ENCODE measurements around the gene PARP9. TPM values are rescaled to one million over a fixed set of nuclear protein-coding genes. Genes with fewer than 3 reads are reported as not detected.

The PARP9 gene
- total and polyA plus RNA-seq, 2 of the 13 experiments (the other 11 are each of a cell fraction or from before 2014, with no cell fraction given), result 6.5 to 10.6 TPM

DNA sequence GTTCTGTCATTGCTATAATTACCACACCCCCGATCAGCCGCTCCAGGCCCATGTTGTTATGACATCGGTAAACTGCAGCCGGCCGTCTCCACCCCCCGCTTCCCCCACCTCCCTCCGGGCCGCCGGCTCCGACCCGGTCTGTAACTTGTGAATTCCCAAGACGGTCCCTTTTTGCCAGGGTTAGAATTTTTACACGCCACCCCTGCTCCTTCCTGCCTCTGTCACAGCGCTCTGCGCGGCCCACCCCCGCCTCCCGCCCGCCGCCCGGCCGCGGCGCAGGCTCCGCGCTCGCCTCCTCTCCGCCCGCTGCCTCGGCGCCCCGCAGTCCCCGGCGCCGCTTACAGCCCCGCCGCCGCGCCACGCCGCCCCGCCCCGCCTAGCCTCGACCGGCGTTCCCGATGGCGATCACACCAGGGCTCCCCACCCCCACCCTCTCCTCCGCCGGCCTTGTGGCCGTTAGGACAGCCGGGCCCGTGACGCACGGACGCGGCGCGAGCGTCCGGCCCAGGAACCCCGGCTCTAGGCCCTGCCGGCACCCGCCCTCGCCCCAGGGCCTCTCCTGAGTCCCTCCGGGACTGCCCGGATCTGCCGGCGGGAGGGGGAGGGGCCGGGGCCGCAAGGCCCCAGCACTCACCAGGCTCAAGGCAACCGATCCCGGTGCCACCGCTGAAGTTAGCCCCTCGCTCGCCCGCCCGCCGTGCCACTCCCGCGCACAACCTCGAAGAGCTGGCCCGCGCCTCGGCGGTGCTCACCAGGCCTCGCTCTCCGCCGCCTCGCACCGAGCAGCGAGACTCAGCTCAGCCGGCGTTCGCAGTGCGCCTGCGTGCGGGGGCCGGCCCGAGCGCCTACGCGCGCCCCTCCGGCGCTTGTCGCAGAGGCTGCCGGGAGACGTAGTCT, 49.7 kb downstream of the PARP9 start, which contains the start of gene KPNA1 (continued):
- TF ChIP-seq ZNF530 (CRISPR knock-in tag; IDR thresholded peaks at IDR 0.05; ENCODE audit: low read depth), result peak; percentile 26; the same call in 1 of the 2 replicates
- no peak for TF ChIP-seq ELF4 (CRISPR knock-in tag; IDR thresholded peaks at IDR 0.05; ENCODE audit: borderline replicate concordance)
- TF ChIP-seq, protein P1, sequence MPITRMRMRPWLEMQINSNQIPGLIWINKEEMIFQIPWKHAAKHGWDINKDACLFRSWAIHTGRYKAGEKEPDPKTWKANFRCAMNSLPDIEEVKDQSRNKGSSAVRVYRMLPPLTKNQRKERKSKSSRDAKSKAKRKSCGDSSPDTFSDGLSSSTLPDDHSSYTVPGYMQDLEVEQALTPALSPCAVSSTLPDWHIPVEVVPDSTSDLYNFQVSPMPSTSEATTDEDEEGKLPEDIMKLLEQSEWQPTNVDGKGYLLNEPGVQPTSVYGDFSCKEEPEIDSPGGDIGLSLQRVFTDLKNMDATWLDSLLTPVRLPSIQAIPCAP (CRISPR knock-in tag; IDR thresholded peaks at IDR 0.05; ENCODE audit: low read depth), result no peak
- peak; percentile 44; the same call in 1 of the 2 replicates for TF ChIP-seq SALL2 (CRISPR knock-in tag; IDR thresholded peaks at IDR 0.05)
- no peak for TF ChIP-seq DNMT1 (CRISPR knock-in tag; IDR thresholded peaks at IDR 0.05)
- TF ChIP-seq MTA1 (CRISPR knock-in tag; IDR thresholded peaks at IDR 0.05; ENCODE audit: borderline replicate concordance), result peak; percentile 67; the same call in 1 of the 2 replicates
- TF ChIP-seq, protein P2, sequence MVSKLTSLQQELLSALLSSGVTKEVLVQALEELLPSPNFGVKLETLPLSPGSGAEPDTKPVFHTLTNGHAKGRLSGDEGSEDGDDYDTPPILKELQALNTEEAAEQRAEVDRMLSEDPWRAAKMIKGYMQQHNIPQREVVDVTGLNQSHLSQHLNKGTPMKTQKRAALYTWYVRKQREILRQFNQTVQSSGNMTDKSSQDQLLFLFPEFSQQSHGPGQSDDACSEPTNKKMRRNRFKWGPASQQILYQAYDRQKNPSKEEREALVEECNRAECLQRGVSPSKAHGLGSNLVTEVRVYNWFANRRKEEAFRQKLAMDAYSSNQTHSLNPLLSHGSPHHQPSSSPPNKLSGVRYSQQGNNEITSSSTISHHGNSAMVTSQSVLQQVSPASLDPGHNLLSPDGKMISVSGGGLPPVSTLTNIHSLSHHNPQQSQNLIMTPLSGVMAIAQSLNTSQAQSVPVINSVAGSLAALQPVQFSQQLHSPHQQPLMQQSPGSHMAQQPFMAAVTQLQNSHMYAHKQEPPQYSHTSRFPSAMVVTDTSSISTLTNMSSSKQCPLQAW (CRISPR knock-in tag; IDR thresholded peaks at IDR 0.05), result 0 out of 2 replicates have a peak, but pooled peaks have one; percentile 25
- TF ChIP-seq ZNF432 (CRISPR knock-in tag; IDR thresholded peaks at IDR 0.05; ENCODE audit: borderline replicate concordance), result no peak
- 0 out of 2 replicates have a peak, but pooled peaks have one; percentile 19 for TF ChIP-seq PAWR (CRISPR knock-in tag; IDR thresholded peaks at IDR 0.05; ENCODE audit: borderline replicate concordance)
- TF ChIP-seq, protein P3, sequence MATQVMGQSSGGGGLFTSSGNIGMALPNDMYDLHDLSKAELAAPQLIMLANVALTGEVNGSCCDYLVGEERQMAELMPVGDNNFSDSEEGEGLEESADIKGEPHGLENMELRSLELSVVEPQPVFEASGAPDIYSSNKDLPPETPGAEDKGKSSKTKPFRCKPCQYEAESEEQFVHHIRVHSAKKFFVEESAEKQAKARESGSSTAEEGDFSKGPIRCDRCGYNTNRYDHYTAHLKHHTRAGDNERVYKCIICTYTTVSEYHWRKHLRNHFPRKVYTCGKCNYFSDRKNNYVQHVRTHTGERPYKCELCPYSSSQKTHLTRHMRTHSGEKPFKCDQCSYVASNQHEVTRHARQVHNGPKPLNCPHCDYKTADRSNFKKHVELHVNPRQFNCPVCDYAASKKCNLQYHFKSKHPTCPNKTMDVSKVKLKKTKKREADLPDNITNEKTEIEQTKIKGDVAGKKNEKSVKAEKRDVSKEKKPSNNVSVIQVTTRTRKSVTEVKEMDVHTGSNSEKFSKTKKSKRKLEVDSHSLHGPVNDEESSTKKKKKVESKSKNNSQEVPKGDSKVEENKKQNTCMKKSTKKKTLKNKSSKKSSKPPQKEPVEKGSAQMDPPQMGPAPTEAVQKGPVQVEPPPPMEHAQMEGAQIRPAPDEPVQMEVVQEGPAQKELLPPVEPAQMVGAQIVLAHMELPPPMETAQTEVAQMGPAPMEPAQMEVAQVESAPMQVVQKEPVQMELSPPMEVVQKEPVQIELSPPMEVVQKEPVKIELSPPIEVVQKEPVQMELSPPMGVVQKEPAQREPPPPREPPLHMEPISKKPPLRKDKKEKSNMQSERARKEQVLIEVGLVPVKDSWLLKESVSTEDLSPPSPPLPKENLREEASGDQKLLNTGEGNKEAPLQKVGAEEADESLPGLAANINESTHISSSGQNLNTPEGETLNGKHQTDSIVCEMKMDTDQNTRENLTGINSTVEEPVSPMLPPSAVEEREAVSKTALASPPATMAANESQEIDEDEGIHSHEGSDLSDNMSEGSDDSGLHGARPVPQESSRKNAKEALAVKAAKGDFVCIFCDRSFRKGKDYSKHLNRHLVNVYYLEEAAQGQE (IDR thresholded peaks at IDR 0.05; ENCODE audit: borderline replicate concordance in 1 of 2, low read depth in 1 of 2, low read length in 2 of 2), result no peak
- TF ChIP-seq GATA4 (IDR thresholded peaks at IDR 0.05; ENCODE audit: borderline replicate concordance, low read depth), result no peak
- TF ChIP-seq MBD4 (IDR thresholded peaks at IDR 0.05; ENCODE audit: borderline replicate concordance, low read length), result no peak
- TF ChIP-seq ZNF775 (CRISPR knock-in tag; IDR thresholded peaks at IDR 0.05; ENCODE audit: borderline replicate concordance), result no peak
- no peak for TF ChIP-seq KLF13 (CRISPR knock-in tag; IDR thresholded peaks at IDR 0.05)
- peak; percentile 46; the same call in 1 of the 2 replicates for TF ChIP-seq MXD4 (CRISPR knock-in tag; IDR thresholded peaks at IDR 0.05)
- TF ChIP-seq, protein P4, sequence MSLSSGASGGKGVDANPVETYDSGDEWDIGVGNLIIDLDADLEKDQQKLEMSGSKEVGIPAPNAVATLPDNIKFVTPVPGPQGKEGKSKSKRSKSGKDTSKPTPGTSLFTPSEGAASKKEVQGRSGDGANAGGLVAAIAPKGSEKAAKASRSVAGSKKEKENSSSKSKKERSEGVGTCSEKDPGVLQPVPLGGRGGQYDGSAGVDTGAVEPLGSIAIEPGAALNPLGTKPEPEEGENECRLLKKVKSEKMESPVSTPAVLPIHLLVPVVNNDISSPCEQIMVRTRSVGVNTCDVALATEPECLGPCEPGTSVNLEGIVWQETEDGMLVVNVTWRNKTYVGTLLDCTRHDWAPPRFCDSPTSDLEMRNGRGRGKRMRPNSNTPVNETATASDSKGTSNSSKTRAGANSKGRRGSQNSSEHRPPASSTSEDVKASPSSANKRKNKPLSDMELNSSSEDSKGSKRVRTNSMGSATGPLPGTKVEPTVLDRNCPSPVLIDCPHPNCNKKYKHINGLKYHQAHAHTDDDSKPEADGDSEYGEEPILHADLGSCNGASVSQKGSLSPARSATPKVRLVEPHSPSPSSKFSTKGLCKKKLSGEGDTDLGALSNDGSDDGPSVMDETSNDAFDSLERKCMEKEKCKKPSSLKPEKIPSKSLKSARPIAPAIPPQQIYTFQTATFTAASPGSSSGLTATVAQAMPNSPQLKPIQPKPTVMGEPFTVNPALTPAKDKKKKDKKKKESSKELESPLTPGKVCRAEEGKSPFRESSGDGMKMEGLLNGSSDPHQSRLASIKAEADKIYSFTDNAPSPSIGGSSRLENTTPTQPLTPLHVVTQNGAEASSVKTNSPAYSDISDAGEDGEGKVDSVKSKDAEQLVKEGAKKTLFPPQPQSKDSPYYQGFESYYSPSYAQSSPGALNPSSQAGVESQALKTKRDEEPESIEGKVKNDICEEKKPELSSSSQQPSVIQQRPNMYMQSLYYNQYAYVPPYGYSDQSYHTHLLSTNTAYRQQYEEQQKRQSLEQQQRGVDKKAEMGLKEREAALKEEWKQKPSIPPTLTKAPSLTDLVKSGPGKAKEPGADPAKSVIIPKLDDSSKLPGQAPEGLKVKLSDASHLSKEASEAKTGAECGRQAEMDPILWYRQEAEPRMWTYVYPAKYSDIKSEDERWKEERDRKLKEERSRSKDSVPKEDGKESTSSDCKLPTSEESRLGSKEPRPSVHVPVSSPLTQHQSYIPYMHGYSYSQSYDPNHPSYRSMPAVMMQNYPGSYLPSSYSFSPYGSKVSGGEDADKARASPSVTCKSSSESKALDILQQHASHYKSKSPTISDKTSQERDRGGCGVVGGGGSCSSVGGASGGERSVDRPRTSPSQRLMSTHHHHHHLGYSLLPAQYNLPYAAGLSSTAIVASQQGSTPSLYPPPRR (CRISPR knock-in tag; IDR thresholded peaks at IDR 0.05; ENCODE audit: borderline replicate concordance), result peak; percentile 30; the same call in 1 of the 2 replicates
